Spleen (tissue), 7 donors: ENCODE measurements around the gene UTS2B.

Experiments
- POLR2A ChIP-seq, 3 donors: fragments of 450-650 bp; IDR thresholded peaks; one replicate each; pipeline ENCODE4 v1.5.1; 2017; ENCODE audit warnings: antibody characterized with exemption in 3 of 3, mild to moderate bottlenecking in 1 of 3
- POLR2AphosphoS5 ChIP-seq, 3 donors: sonication (generic); formaldehyde crosslinking; IDR thresholded peaks; one replicate each; pipeline ENCODE4 v1.5.1; 2017; ENCODE audit warnings: antibody characterized with exemption in 3 of 3
- TF ChIP-seq, protein P1 (sequence below), 11 experiments: fragments of 200-600 bp in 7 of 11; fragments of 450-650 bp in 4 of 11; sonication (generic) in 4 of 11; IDR thresholded peaks in 8 of 11; conservative IDR thresholded peaks in 3 of 11; 1 replicate in 7 of 11; 2 replicates in 4 of 11; pipeline versions ENCODE4 v1.4.0 to v1.8.0; 2016 to 2021; ENCODE audit warnings: antibody characterized with exemption in 11 of 11, inconsistent platforms in 4 of 11, mild to moderate bottlenecking in 1 of 11
- donor health status: DM: no; HTN: no; CAD: no; lungs with moderate emphysema.
- donor health status: DM: no; HTN: no; CAD: no.
- donor health status: DM: no; HTN: no; CAD: no.

DNA sequence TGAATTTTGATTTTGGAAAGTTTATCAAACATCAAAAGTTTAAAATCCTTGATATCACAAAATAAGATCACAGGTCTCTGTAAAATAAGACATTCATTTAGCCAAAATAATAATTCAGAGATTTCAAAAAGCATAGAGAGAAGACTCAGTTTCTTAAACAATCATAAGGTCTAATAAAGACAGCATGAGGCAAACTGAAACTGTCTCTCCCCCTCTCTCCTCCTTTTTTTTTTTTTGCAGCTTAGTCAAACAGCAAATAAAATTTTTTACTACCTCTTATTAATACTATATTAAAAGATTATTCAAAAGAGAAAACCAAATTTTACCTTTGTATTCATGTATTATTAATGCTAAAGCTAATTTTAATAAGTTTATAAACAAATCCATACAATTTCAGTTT is 73.9 kb downstream of the UTS2B start:
- TF ChIP-seq, protein P1, sequence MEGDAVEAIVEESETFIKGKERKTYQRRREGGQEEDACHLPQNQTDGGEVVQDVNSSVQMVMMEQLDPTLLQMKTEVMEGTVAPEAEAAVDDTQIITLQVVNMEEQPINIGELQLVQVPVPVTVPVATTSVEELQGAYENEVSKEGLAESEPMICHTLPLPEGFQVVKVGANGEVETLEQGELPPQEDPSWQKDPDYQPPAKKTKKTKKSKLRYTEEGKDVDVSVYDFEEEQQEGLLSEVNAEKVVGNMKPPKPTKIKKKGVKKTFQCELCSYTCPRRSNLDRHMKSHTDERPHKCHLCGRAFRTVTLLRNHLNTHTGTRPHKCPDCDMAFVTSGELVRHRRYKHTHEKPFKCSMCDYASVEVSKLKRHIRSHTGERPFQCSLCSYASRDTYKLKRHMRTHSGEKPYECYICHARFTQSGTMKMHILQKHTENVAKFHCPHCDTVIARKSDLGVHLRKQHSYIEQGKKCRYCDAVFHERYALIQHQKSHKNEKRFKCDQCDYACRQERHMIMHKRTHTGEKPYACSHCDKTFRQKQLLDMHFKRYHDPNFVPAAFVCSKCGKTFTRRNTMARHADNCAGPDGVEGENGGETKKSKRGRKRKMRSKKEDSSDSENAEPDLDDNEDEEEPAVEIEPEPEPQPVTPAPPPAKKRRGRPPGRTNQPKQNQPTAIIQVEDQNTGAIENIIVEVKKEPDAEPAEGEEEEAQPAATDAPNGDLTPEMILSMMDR (IDR thresholded peaks at IDR 0.05 in 8 of 11, conservative IDR thresholded peaks at IDR 0.05 in 3 of 11), result no peak
- TF ChIP-seq POLR2A (IDR thresholded peaks at IDR 0.05), result no peak
- no peak for TF ChIP-seq POLR2AphosphoS5 (IDR thresholded peaks at IDR 0.05)
